T-cell (primary cell): ENCODE data around the gene SCPEP1. TPM values are rescaled to one million over a fixed set of nuclear protein-coding genes. Genes with fewer than 3 reads are reported as not detected.

Source experiments
- ATAC-seq, 4 experiments: fragments of 200-7000 bp in 3 of 4; fragments of 150-1000 bp in 1 of 4; cut with Tn5 transposase; replicated peaks in 1 of 4; 1 replicate in 3 of 4; 2 replicates in 1 of 4; pipeline ENCODE4 v1.10.0; 2021; ENCODE audit warnings: moderate library complexity in 3 of 4, mild to moderate bottlenecking in 2 of 4, moderate number of reproducible peaks in 1 of 4
- CTCF ChIA-PET, 2 donors: fragments of 300-600 bp; sonication (Branson Sonifier 250); formaldehyde crosslinking; loops; one replicate each; lab custom pipeline; 2022; ENCODE audit warnings: antibody characterized with exemption in 2 of 2; lab: Charles Lee
- POLR2A ChIA-PET, 2 donors: fragments of 300-600 bp; sonication (Branson Sonifier 250); formaldehyde crosslinking; loops; one replicate each; lab custom pipeline; 2022; ENCODE audit warnings: antibody characterized with exemption in 2 of 2; lab: Charles Lee
- DNase-seq, 35 experiments: peaks; one replicate each; pipeline versions ENCODE4 v3.0.0 to v3.0.0-alpha.2; 2013 to 2023
- H3K27ac ChIP-seq: one replicate; pipeline ENCODE4 v1.5.1; 2013; ENCODE audit warnings: low read length
- H3K27me3 ChIP-seq, 2 experiments: replicated peaks in 1 of 2; 1 replicate in 1 of 2; 2 replicates in 1 of 2; pipeline versions ENCODE4 v1.6.1 to v1.7.0; 2013; ENCODE audit warnings: low read length in 1 of 2, mixed read lengths in 1 of 2; ENCODE audit not compliant: control insufficient read depth in 2 of 2, insufficient read depth in 2 of 2; ENCODE audit errors: extremely low read depth in 1 of 2
- H3K36me3 ChIP-seq, 2 donors: 1 replicate in 1 of 2; 2 replicates in 1 of 2; pipeline versions ENCODE4 v1.6.1 to v1.7.0; 2013; ENCODE audit warnings: low read length in 1 of 2; ENCODE audit not compliant: control insufficient read depth in 2 of 2, insufficient read depth in 1 of 2; ENCODE audit errors: extremely low read depth in 1 of 2
- H3K4me1 ChIP-seq, 2 experiments: 1 replicate in 1 of 2; 2 replicates in 1 of 2; pipeline versions ENCODE4 v1.6.1 to v1.7.0; 2013; ENCODE audit warnings: low read length in 2 of 2, mixed read lengths in 1 of 2; ENCODE audit not compliant: insufficient read depth in 2 of 2, control insufficient read depth in 1 of 2; ENCODE audit errors: extremely low read depth in 1 of 2
- H3K4me3 ChIP-seq, 2 donors: 1 replicate in 1 of 2; 2 replicates in 1 of 2; pipeline versions ENCODE4 v1.5.1 to v1.7.0; 2013; ENCODE audit warnings: mild to moderate bottlenecking in 2 of 2, low read length in 1 of 2, moderate library complexity in 1 of 2; ENCODE audit not compliant: control insufficient read depth in 1 of 2; ENCODE audit errors: extremely low read depth in 1 of 2
- H3K9me3 ChIP-seq: 2 replicates; pipeline ENCODE4 v1.7.0; 2013
- H3K27ac Mint-ChIP-seq, 2 donors: one replicate each; pipeline ENCODE4 v1.8.0; 2020 to 2021; ENCODE audit warnings: mild to moderate bottlenecking in 2 of 2, mixed read lengths in 2 of 2
- H3K27me3 Mint-ChIP-seq, 2 donors: one replicate each; pipeline ENCODE4 v1.8.0; 2021 to 2022; ENCODE audit warnings: mixed read lengths in 2 of 2
- H3K36me3 Mint-ChIP-seq: one replicate; pipeline ENCODE4 v1.8.0; 2021; ENCODE audit warnings: mixed read lengths
- H3K4me1 Mint-ChIP-seq, 3 donors: one replicate each; pipeline ENCODE4 v1.8.0; 2020 to 2022; ENCODE audit warnings: mixed read lengths in 3 of 3, mild to moderate bottlenecking in 1 of 3
- H3K4me3 Mint-ChIP-seq, 3 donors: one replicate each; pipeline ENCODE4 v1.8.0; 2020 to 2022; ENCODE audit warnings: mild to moderate bottlenecking in 3 of 3, mixed read lengths in 3 of 3, moderate library complexity in 3 of 3
- H3K9me3 Mint-ChIP-seq, 3 donors: one replicate each; pipeline ENCODE4 v1.8.0; 2020 to 2022; ENCODE audit warnings: mixed read lengths in 3 of 3
- WGBS: methylation state at CpG from one replicate; pipeline ENCODE4 v1.1.5; 2013; ENCODE audit warnings: missing lambda C conversion rate; ENCODE audit not compliant: insufficient coverage; 5-methylcytosine and 5-hydroxymethylcytosine counted together
- total RNA-seq, 35 experiments: library from RNA in 6 of 35; stranded (reverse) in 6 of 35; fragments of 120-200 nt in 1 of 35; gene quantifications; one replicate each; pipeline versions ENCODE4 v1.2.1 to v1.2.4 and lab custom pipeline; 2013 to 2026

The SCPEP1 gene
- total RNA-seq, 5 donors from 2014 or later (not counting 1 experiment from before 2014, with no cell fraction given) = 18.4 to 24.2 (median 22.4) TPM

GRCh38 chr17:56939869-56940484 lies 38.0 kb upstream of the SCPEP1 start:
- peaks cover 21 to 73% of the 10 kb centered on the region in 2 donors for H3K36me3 ChIP-seq
- no peaks in the 10 kb centered on the region for H3K9me3 ChIP-seq
- H3K4me3 ChIP-seq = no peak overlapping the region
- peaks cover 55% of the 10 kb centered on the region for H3K36me3 Mint-ChIP-seq
- no peak overlapping the region for H3K27ac ChIP-seq
- no peaks in the 10 kb centered on the region for H3K27me3 ChIP-seq
- POLR2A ChIA-PET = interaction anchor here in 1 of 2 donors (0.6 kb wide), 1 partner anchor 50 kb away, joined by 3 read pairs; no protein-coding TSS in a partner anchor
- ATAC-seq = peak in 3 of 4 experiments; percentile 50 to 73 (median 55)
- no peak overlapping the region for H3K27ac Mint-ChIP-seq
- no peaks in the 10 kb centered on the region for H3K27me3 Mint-ChIP-seq
- DNase-seq = peak in 3 of 35 experiments; percentile 4 to 74 (median 6)
- H3K9me3 Mint-ChIP-seq = no peaks in the 10 kb centered on the region
- H3K4me3 Mint-ChIP-seq = no peak overlapping the region
- H3K4me1 ChIP-seq = no peaks in the 10 kb centered on the region
- CTCF ChIA-PET = interaction anchor here (0.6 to 2.3 kb wide), 9 partner anchors 13 to 440 kb away, joined by 3 to 31 read pairs (median 6); partner anchors contain the start of gene TRIM25 (in 1 of the 2)
- H3K4me1 Mint-ChIP-seq = peaks cover 0 to 3% (median 0%) of the 10 kb centered on the region in 3 donors
- WGBS = no CpG with 5 or more reads among the region's 11 CpGs

- no peaks in the 10 kb centered on the region for H3K27me3 Mint-ChIP-seq
Observed at GRCh38 chr17:56943505-56944125, 34.3 kb upstream of the SCPEP1 start.

GRCh38 chr17:56945938-56946505 lies 31.9 kb upstream of the SCPEP1 start:
- H3K27me3 ChIP-seq = no peaks in the 10 kb centered on the region
- CTCF ChIA-PET = interaction anchor here in 1 of 2 donors (0.6 to 1.6 kb wide), 2 partner anchors 21 to 127 kb away, joined by 4 read pairs; no protein-coding TSS in a partner anchor
- no peak overlapping the region for H3K4me3 ChIP-seq
- no peak overlapping the region for H3K27ac ChIP-seq
- Mint-ChIP-seq H3K27ac (no peak overlapping the region), H3K4me1 (peaks cover 0 to 14% (median 5%) of the 10 kb centered on the region in 3 donors), H3K27me3 (no peaks in the 10 kb centered on the region), H3K36me3 (peaks cover 56% of the 10 kb centered on the region), H3K9me3 (no peaks in the 10 kb centered on the region), H3K4me3 (no peak overlapping the region)
- DNase-seq (no peak), ATAC-seq (no peak)
- H3K36me3 ChIP-seq = peaks cover 11 to 71% of the 10 kb centered on the region in 2 donors
- no peaks in the 10 kb centered on the region for H3K4me1 ChIP-seq
- H3K9me3 ChIP-seq = no peaks in the 10 kb centered on the region
- WGBS = 100% methylated on average over 1 of the region's 3 CpGs
- POLR2A ChIA-PET = no interaction called here

More at GRCh38 chr17:56943505-56944125, 34.3 kb upstream of the SCPEP1 start:
- Mint-ChIP-seq H3K4me3 (no peak overlapping the region), H3K9me3 (no peaks in the 10 kb centered on the region), H3K36me3 (peaks cover 50% of the 10 kb centered on the region), H3K27ac (no peak overlapping the region), H3K4me1 (no peaks in the 10 kb centered on the region)
- ChIA-PET POLR2A (interaction anchor here in 1 of 2 donors (1.1 kb wide), 1 partner anchor 8 kb away, joined by 3 read pairs; no protein-coding TSS in a partner anchor), CTCF (interaction anchor here in 1 of 2 donors (0.5 to 3.4 kb wide), 2 partner anchors 70 to 124 kb away, joined by 3 to 11 read pairs; no protein-coding TSS in a partner anchor)
- no peak overlapping the region for H3K4me3 ChIP-seq
- WGBS = 91% methylated on average over 7 of the region's 10 CpGs
- no peaks in the 10 kb centered on the region for H3K9me3 ChIP-seq
- DNase-seq = no peak
- H3K4me1 ChIP-seq = no peaks in the 10 kb centered on the region
- peaks cover 15 to 66% of the 10 kb centered on the region in 2 donors for H3K36me3 ChIP-seq
- ATAC-seq = no peak
- no peak overlapping the region for H3K27ac ChIP-seq
- no peaks in the 10 kb centered on the region for H3K27me3 ChIP-seq

- POLR2A ChIA-PET = no interaction called here
- peaks cover 45% of the 10 kb centered on the region for H3K36me3 Mint-ChIP-seq
- peaks cover 0 to 14% (median 5%) of the 10 kb centered on the region in 3 donors for H3K4me1 Mint-ChIP-seq
- no peak overlapping the region for H3K4me3 Mint-ChIP-seq
- ATAC-seq (no peak), DNase-seq (no peak)
- CTCF ChIA-PET = no interaction called here
- H3K27me3 Mint-ChIP-seq = no peaks in the 10 kb centered on the region
- H3K27ac Mint-ChIP-seq = no peak overlapping the region
- H3K9me3 Mint-ChIP-seq = no peaks in the 10 kb centered on the region
- Histone ChIP-seq H3K4me3 (no peak overlapping the region), H3K36me3 (peaks cover 7 to 54% of the 10 kb centered on the region in 2 donors), H3K27ac (no peak overlapping the region), H3K27me3 (no peaks in the 10 kb centered on the region), H3K9me3 (no peaks in the 10 kb centered on the region), H3K4me1 (no peaks in the 10 kb centered on the region)
- WGBS = no CpG with 5 or more reads among the region's 1 CpG
Observed at GRCh38 chr17:56947741-56948140, 30.2 kb upstream of the SCPEP1 start.

- H3K27me3 Mint-ChIP-seq = no peaks in the 10 kb centered on the region
- ChIA-PET CTCF (no interaction called here), POLR2A (no interaction called here)
- Histone ChIP-seq H3K4me1 (no peaks in the 10 kb centered on the region), H3K9me3 (no peaks in the 10 kb centered on the region), H3K27ac (no peak overlapping the region), H3K27me3 (no peaks in the 10 kb centered on the region), H3K36me3 (peaks cover 7 to 47% of the 10 kb centered on the region in 2 donors), H3K4me3 (no peak overlapping the region)
- peaks cover 40% of the 10 kb centered on the region for H3K36me3 Mint-ChIP-seq
- H3K9me3 Mint-ChIP-seq = no peaks in the 10 kb centered on the region
- ATAC-seq (no peak), DNase-seq (no peak)
- no peak overlapping the region for H3K27ac Mint-ChIP-seq
- no peak overlapping the region for H3K4me3 Mint-ChIP-seq
- peaks cover 2 to 14% (median 6%) of the 10 kb centered on the region in 3 donors for H3K4me1 Mint-ChIP-seq
- no CpG with 5 or more reads among the region's 1 CpG for WGBS
Observed at GRCh38 chr17:56948491-56948890, 29.4 kb upstream of the SCPEP1 start.

- Mint-ChIP-seq H3K27me3 (no peaks in the 10 kb centered on the region), H3K4me1 (peaks cover 6 to 14% (median 8%) of the 10 kb centered on the region in 3 donors), H3K36me3 (peaks cover 36% of the 10 kb centered on the region), H3K9me3 (no peaks in the 10 kb centered on the region), H3K27ac (peak overlapping the region in 1 of 2 donors; percentile 1), H3K4me3 (no peak overlapping the region)
- ATAC-seq = no peak
- H3K27ac ChIP-seq = no peak overlapping the region
- no peaks in the 10 kb centered on the region for H3K4me1 ChIP-seq
- H3K27me3 ChIP-seq = no peaks in the 10 kb centered on the region
- H3K9me3 ChIP-seq = no peaks in the 10 kb centered on the region
- H3K36me3 ChIP-seq = peaks cover 5 to 37% of the 10 kb centered on the region in 2 donors
- ChIA-PET CTCF (interaction anchor here in 1 of 2 donors (1.1 kb wide), 1 partner anchor 128 kb away, joined by 4 read pairs; no protein-coding TSS in a partner anchor), POLR2A (no interaction called here)
- no peak overlapping the region for H3K4me3 ChIP-seq
- WGBS = no CpG with 5 or more reads among the region's 3 CpGs
- DNase-seq = no peak
Observed at GRCh38 chr17:56949595-56949994, 28.3 kb upstream of the SCPEP1 start.
